Activated T-helper 1 cell treated with anti-CD3 and anti-CD28 coated beads, Interleukin-12 subunit alpha, Interleukin-12 subunit beta, Interleukin-2, Interleukin-4 antibody, amounts not matched to agents 30 ng/mL and 10 ng/mL and 1 ng/mL, durations not matched to agents 14 hours and 24 hours and 36 hours (primary cell): Measurements from ENCODE around the gene LRRTM2. TPM values are rescaled to one million over a fixed set of nuclear protein-coding genes. Genes with fewer than 3 reads are reported as not detected.
"Not testable (repeated sequence)": the region's sequence is repeated elsewhere in the genome, so short reads cannot be mapped to it uniquely, and the experiment has no call there.

Experiments used
- DNase-seq: peaks from one replicate; pipeline ENCODE4 v3.0.0; 2021; ENCODE audit warnings: low spot score
- H3K27ac Mint-ChIP-seq: one replicate; pipeline ENCODE4 v1.8.0; 2021; ENCODE audit warnings: mild to moderate bottlenecking, mixed read lengths
- H3K27me3 Mint-ChIP-seq: one replicate; pipeline ENCODE4 v1.8.0; 2022; ENCODE audit warnings: mild to moderate bottlenecking, moderate library complexity, mixed read lengths; ENCODE audit not compliant: insufficient read depth
- H3K36me3 Mint-ChIP-seq: one replicate; pipeline ENCODE4 v1.8.0; 2021; ENCODE audit warnings: low read depth, mixed read lengths
- H3K4me1 Mint-ChIP-seq: one replicate; pipeline ENCODE4 v1.8.0; 2021; ENCODE audit warnings: low read depth, mixed read lengths
- H3K4me3 Mint-ChIP-seq: one replicate; pipeline ENCODE4 v1.8.0; 2021; ENCODE audit warnings: mild to moderate bottlenecking, moderate library complexity, mixed read lengths
- H3K9me3 Mint-ChIP-seq: one replicate; pipeline ENCODE4 v1.8.0; 2021; ENCODE audit warnings: mixed read lengths
- intact Hi-C: fragments of 100-400 bp; cut with micrococcal nuclease; formaldehyde crosslinking; loops from one replicate; pipeline ENCODE4 v1.15.1; 2024
- total RNA-seq: library from RNA; stranded (reverse); gene quantifications from 2 replicates; pipeline ENCODE4 v1.2.3, GENCODE V29; 2022

The LRRTM2 gene, protein sequence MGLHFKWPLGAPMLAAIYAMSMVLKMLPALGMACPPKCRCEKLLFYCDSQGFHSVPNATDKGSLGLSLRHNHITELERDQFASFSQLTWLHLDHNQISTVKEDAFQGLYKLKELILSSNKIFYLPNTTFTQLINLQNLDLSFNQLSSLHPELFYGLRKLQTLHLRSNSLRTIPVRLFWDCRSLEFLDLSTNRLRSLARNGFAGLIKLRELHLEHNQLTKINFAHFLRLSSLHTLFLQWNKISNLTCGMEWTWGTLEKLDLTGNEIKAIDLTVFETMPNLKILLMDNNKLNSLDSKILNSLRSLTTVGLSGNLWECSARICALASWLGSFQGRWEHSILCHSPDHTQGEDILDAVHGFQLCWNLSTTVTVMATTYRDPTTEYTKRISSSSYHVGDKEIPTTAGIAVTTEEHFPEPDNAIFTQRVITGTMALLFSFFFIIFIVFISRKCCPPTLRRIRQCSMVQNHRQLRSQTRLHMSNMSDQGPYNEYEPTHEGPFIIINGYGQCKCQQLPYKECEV
- 0.12 TPM in 1 of 2 replicates, not detected in the other for total RNA-seq

DNA sequence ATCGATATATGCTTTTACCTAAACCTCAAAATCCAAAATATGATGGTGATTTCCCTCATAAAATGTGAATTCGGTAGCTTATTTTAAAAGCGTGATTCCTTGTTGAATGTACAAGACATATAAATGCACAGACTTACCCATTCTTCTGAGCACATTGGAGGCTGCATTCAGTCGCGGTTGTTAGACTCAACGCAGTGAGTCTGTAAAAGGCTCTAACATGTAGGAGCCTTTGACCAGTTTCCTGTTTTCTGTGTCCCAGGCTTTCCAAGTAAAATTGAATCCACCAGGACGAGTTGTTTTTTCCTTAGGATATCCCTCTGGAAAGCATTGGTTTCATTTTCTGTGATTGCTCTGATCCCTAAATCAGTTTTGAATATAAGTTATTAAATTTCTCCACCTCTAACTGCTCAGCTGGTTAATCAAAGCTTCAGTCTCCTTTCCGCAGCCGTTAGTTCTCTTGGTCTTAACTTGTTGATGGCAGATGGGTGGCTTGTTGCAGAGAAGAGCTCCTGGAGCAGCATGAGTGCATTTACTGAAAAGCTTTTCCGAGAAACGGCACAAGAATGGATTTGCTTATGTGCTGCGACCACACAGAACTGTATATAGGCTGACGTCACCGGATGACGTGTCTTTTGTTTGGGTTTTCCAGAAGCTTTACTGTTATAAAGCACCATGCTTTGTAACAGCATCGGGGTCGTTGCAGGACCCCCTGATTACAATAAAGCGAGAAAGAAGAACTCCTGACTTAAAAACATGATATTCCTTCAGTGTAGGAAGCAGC lies at the start of gene LRRTM2:
TSS of gene LRRTM2 (minus strand) at position 565 of the 781 bp plus-strand sequence. CDS start at position 141, 424 bp downstream.
- no peak for DNase-seq
- intact Hi-C loops, result no loop called here
- Mint-ChIP-seq H3K9me3 (peaks cover 5% of the 10 kb centered on the region), H3K27me3 (peaks cover 26% of the 10 kb centered on the region), H3K4me3 (no peak within 1 kb of the TSS), H3K36me3 (no peaks in the 10 kb centered on the region), H3K27ac (no peak within 1 kb of the TSS), H3K4me1 (peaks cover 4% of the 10 kb centered on the region)

DNA sequence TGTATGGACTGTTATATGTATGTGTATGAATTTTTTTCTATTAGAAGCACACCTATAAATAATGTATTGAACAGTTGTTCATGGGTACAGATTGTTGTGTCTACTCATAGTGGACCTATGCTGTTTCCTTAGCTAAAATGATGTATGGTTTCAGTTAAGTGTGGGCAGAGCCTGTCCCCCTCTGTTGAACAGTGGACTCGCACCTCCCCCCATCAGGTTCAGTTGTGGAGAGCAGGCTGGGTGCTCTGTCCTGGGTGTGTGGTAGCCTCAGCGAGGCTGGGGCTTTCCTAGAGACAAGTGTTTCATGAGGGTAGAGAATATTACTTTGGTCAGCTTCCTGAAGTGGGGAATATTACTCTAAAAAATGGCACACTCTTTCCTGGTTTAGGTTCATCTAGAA lies 47.4 kb upstream of the LRRTM2 start:
- no peak overlapping the region for H3K4me3 Mint-ChIP-seq

DNA sequence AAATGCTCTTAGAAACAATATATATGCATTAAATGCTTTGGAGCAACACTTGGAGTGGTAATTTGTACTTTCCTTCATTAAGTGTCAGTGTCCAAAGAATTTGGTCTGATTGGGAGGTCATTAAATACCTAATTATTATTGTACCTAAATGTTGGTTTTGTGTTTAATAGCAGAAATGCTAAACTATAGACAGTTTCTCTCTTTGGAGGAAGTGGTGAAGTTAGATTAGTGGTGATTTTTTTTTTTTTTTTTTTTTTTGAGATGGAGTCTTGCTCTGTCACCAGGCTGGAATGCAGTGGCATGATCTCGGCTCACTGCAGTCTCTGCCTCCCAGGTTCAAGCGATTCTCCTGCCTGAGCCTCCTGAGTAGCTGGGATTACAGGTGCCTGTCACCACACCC lies 46.2 kb upstream of the LRRTM2 start:
- H3K27ac Mint-ChIP-seq, H3K4me3 Mint-ChIP-seq, intact Hi-C loops, H3K27me3 Mint-ChIP-seq, DNase-seq, H3K36me3 Mint-ChIP-seq, H3K4me1 Mint-ChIP-seq, H3K9me3 Mint-ChIP-seq: not testable (repeated sequence)

More for the DNA sequence above, 47.4 kb upstream of the LRRTM2 start:
- H3K27ac Mint-ChIP-seq, result no peak overlapping the region
- H3K36me3 Mint-ChIP-seq, result peaks cover 3% of the 10 kb centered on the region
- no peaks in the 10 kb centered on the region for H3K4me1 Mint-ChIP-seq
- peaks cover 2% of the 10 kb centered on the region for H3K27me3 Mint-ChIP-seq
- H3K9me3 Mint-ChIP-seq, result no peaks in the 10 kb centered on the region
- intact Hi-C loops, result no loop called here
- no peak for DNase-seq

DNA sequence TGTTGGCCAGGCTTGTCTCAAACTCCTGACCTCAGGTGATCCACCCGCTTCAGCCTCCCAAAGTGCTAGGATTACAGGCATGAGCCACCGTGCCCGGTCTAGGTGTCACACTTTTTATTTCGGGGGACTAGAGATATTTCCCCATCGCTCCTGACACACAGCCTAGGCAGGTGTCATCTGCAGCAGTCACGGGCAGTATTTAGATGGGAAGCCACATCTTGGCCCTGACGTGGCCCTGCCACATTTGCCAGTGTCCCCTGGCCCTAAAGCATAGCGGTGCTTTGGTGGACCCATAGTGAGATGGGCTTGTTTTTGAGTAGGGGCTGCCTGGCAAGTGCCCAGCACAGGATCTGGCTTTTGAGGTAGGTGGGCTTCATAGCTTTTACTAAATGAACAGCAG lies 45.0 kb upstream of the LRRTM2 start:
- no peak overlapping the region for H3K27ac Mint-ChIP-seq
- no peaks in the 10 kb centered on the region for H3K36me3 Mint-ChIP-seq
- H3K9me3 Mint-ChIP-seq, result no peaks in the 10 kb centered on the region
- intact Hi-C loops, result no loop called here
- no peaks in the 10 kb centered on the region for H3K4me1 Mint-ChIP-seq
- H3K27me3 Mint-ChIP-seq, result peaks cover 2% of the 10 kb centered on the region
- H3K4me3 Mint-ChIP-seq, result no peak overlapping the region
- DNase-seq, result no peak

DNA sequence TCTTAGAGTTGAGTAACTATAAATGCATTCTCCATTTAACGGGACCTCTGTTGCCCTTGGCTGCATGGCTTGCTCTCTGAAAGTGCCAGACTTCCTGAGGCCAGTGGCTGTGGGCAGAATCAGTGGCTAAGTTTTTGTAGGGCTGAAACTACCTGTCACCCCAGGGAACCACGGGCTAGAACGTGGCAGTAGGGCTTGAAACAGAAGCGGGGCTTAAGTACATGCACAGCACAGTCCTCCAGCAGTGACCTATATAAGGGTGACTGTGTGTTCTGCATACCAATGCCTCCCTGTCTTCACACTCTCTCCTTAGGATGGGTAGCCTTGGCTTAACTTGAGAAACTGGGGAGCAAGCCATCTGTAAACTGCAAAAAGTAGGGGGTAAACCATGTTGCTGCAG lies 43.6 kb upstream of the LRRTM2 start:
- peaks cover 2% of the 10 kb centered on the region for H3K27me3 Mint-ChIP-seq
- no peaks in the 10 kb centered on the region for H3K4me1 Mint-ChIP-seq
- H3K4me3 Mint-ChIP-seq, result no peak overlapping the region
- no peak for DNase-seq
- H3K27ac Mint-ChIP-seq, result no peak overlapping the region
- H3K36me3 Mint-ChIP-seq, result no peaks in the 10 kb centered on the region
- no peaks in the 10 kb centered on the region for H3K9me3 Mint-ChIP-seq
- intact Hi-C loops, result no loop called here

DNA sequence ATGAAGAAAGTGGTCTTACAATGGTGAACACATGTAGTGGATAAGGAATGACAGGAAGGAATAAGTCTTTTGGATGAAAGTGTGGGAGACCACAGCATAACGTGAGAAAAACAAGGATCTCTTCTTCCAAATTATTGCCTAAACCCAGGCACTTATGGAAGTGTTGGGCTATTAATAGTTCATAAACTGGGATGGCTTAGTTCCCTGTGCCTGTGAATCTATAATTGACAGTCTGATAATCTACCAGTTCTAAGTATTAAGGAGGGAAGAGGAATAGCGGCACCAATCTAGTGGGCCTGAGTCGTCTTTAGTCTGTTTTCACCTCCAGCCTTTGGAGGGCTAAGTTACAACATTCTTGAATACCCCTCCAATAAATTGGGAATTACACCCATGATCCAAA lies 39.2 kb upstream of the LRRTM2 start:
- intact Hi-C loops, result no loop called here
- DNase-seq, result no peak
- peaks cover 6% of the 10 kb centered on the region for H3K4me1 Mint-ChIP-seq
- H3K9me3 Mint-ChIP-seq, result no peaks in the 10 kb centered on the region
- H3K27me3 Mint-ChIP-seq, result peaks cover 2% of the 10 kb centered on the region
- no peak overlapping the region for H3K4me3 Mint-ChIP-seq
- H3K27ac Mint-ChIP-seq, result no peak overlapping the region
- peaks cover 9% of the 10 kb centered on the region for H3K36me3 Mint-ChIP-seq

DNA sequence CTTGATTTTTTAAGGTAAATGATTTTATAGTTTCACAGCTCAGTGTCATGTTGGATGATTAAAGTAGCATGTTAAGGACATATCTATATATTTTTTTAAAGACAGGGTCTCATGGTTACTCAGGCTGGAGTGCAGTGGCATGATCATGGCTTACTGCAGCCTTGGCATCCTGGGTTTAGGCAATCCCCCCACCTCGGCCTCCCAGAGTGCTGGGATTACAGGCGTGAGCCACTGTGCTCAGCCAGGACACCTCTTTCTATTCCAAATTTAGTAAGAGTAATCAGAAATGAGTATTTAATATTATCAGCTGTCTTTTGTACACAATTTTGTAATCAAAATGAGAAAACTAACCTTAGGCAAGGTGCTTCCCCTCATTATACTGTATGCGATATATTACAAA lies 38.6 kb upstream of the LRRTM2 start:
- peaks cover 9% of the 10 kb centered on the region for H3K36me3 Mint-ChIP-seq
- H3K27ac Mint-ChIP-seq, result no peak overlapping the region
- peaks cover 6% of the 10 kb centered on the region for H3K4me1 Mint-ChIP-seq
- no peaks in the 10 kb centered on the region for H3K9me3 Mint-ChIP-seq
- no peak overlapping the region for H3K4me3 Mint-ChIP-seq
- H3K27me3 Mint-ChIP-seq, result peaks cover 2% of the 10 kb centered on the region
- no peak for DNase-seq
- intact Hi-C loops, result no loop called here

DNA sequence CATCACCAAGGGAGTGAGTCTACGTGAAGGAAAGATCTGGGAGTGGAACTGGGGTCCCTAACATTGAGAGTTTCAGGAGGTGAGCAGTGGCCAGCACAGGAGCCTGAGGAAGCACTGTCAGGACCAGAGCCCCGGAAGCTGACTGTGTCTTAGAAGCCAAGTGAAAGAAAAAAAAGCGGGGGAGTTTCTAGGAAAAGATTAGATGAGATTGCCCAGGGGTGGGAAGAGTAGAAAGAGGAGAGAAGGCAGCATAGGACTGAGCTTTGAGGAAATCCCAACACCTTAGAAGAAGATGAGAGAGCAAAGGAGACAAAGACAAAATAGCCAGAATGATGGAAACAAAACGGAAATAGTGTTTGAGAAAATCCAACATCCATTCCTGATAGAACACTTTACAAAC lies 37.0 kb upstream of the LRRTM2 start:
- Mint-ChIP-seq H3K4me1 (peaks cover 6% of the 10 kb centered on the region), H3K27ac (no peak overlapping the region), H3K36me3 (peaks cover 9% of the 10 kb centered on the region), H3K4me3 (no peak overlapping the region), H3K9me3 (no peaks in the 10 kb centered on the region), H3K27me3 (no peaks in the 10 kb centered on the region)
- intact Hi-C loops, result no loop called here
- DNase-seq, result no peak

DNA sequence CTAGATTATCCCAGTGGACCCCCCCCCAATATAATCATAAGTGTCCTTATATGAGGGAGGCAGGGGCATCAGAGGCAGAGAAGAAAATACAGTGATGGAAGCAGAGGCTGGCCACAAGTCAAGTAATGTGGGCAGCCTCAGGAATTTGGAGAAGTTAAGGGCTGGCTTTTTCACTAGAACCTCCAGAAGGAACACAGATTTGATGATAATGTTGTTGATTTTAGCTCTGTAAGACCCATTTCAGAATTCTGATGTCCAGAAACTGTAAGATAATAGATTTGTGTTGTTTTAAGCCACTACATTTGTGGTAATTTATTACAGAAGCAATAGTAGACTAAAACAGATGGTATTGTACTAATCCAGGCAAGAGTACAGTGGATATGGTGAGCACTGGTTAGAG lies 36.3 kb upstream of the LRRTM2 start:
- Mint-ChIP-seq H3K4me3 (no peak overlapping the region), H3K27ac (no peak overlapping the region), H3K9me3 (no peaks in the 10 kb centered on the region), H3K36me3 (peaks cover 9% of the 10 kb centered on the region), H3K4me1 (peaks cover 6% of the 10 kb centered on the region), H3K27me3 (no peaks in the 10 kb centered on the region)
- DNase-seq, result no peak
- intact Hi-C loops, result no loop called here

DNA sequence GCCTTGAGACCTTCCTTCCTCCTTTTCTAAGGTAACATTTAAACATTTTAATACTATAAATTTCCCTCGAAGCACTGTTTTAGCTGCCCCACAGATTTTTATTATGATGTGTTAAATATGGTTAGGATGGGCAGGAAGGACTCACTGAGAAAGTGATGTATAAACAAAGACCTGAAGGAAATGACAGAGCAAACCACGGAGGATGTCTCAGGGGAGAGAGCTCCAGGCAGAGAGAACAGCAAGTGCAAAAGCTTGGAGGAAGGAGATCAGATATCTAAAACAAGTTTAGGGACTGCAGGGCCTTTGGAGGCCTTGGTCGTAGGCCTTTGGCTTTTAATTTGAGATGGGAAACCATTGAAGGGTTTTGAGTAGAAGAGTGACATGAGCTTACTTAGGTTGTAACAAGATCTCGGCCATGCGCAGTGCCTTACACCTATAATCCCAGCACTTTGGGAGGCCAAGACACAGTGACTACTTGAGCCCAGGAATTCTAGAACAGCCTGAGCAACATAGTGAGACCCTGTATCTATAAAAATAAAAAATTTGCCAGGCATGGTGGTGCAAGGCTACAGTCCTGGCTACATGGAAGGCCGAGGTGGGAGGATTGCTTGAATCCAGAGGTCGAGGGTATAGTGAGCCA lies 35.5 kb upstream of the LRRTM2 start:
- no peak for DNase-seq
- no peaks in the 10 kb centered on the region for H3K9me3 Mint-ChIP-seq
- intact Hi-C loops, result no loop called here
- H3K4me3 Mint-ChIP-seq, result no peak overlapping the region
- no peak overlapping the region for H3K27ac Mint-ChIP-seq
- H3K27me3 Mint-ChIP-seq, result no peaks in the 10 kb centered on the region
- peaks cover 6% of the 10 kb centered on the region for H3K4me1 Mint-ChIP-seq
- peaks cover 9% of the 10 kb centered on the region for H3K36me3 Mint-ChIP-seq

DNA sequence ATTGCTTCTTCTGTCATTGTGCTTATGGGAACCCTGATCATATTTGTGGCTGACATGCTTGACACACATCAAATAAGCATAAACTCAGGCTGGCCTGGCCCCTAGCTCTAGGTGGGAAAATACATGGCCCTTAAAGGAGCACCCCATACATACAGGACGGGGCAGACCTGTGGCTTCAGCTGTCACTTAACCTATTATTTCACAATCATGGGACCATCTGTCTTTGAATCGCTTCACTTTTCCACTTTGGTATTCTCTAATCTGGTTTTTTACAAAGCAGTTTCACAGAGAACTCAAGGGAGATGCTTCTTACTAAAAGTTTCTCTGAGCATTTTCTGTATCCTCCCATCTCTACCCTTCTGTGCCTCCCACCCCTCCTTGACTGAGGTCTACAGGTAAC lies 34.6 kb upstream of the LRRTM2 start:
- no peaks in the 10 kb centered on the region for H3K9me3 Mint-ChIP-seq
- H3K4me1 Mint-ChIP-seq, result peaks cover 6% of the 10 kb centered on the region
- intact Hi-C loops, result no loop called here

DNA sequence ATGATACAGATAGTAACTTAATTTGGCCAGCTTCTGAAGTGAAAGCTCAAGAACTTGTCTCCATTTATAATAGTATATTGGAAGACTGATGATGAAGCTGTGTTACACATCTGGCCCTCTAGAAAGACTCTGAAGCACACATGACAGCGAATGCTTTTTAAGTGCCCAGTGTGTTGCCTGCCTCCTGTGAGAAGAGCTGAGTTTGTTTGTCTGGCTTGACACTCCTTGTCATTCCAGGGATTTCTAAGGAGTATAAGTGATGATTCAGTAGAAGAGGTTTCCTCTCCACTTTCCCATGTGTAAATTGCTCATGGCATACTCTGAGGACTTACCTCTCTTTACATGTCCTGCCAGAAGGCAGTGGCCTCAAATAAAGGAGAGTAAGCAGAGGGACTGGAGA lies 30.4 kb upstream of the LRRTM2 start:
- Mint-ChIP-seq H3K27ac (no peak overlapping the region), H3K9me3 (no peaks in the 10 kb centered on the region), H3K4me3 (no peak overlapping the region), H3K27me3 (no peaks in the 10 kb centered on the region), H3K36me3 (peaks cover 16% of the 10 kb centered on the region), H3K4me1 (peaks cover 16% of the 10 kb centered on the region)
- intact Hi-C loops, result no loop called here
- DNase-seq, result no peak

More for the DNA sequence above, 34.6 kb upstream of the LRRTM2 start:
- no peak overlapping the region for H3K4me3 Mint-ChIP-seq
- DNase-seq, result no peak
- no peak overlapping the region for H3K27ac Mint-ChIP-seq
- H3K36me3 Mint-ChIP-seq, result peaks cover 9% of the 10 kb centered on the region
- no peaks in the 10 kb centered on the region for H3K27me3 Mint-ChIP-seq
